CD1c-positive myeloid dendritic cell (primary cell): ENCODE results near the gene NXN.
"Not testable (repeated sequence)": the region's sequence is repeated elsewhere in the genome, so short reads cannot be mapped to it uniquely, and the experiment has no call there.

Experiments used
- DNase-seq: peaks from one replicate; pipeline ENCODE4 v3.0.0-alpha.2; 2016; ENCODE audit errors: extremely low spot score

The NXN gene

GRCh38 chr17:1006054-1006453 is 26.5 kb upstream of the NXN start:
- no peak for DNase-seq

- no peak for DNase-seq
Measured at GRCh38 chr17:1005361-1005946, 25.9 kb upstream of the NXN start.

- no peak for DNase-seq
Measured at GRCh38 chr17:1004769-1005295, 25.3 kb upstream of the NXN start.

GRCh38 chr17:1003972-1004768 is 24.6 kb upstream of the NXN start:
- no peak for DNase-seq

- no peak for DNase-seq
Measured at GRCh38 chr17:1003633-1003971, 24.0 kb upstream of the NXN start.

GRCh38 chr17:1002771-1003555 is 23.4 kb upstream of the NXN start:
- DNase-seq: no peak

- DNase-seq: no peak
Measured at GRCh38 chr17:1002412-1002753, 22.8 kb upstream of the NXN start.

- DNase-seq: no peak
Measured at GRCh38 chr17:1001640-1002411, 22.2 kb upstream of the NXN start.

GRCh38 chr17:1000597-1001461 is 21.3 kb upstream of the NXN start:
- no peak for DNase-seq

- no peak for DNase-seq
Measured at GRCh38 chr17:998111-998510, 18.5 kb upstream of the NXN start.

- DNase-seq: peak; percentile 98
Measured at GRCh38 chr17:996554-997344, 17.2 kb upstream of the NXN start, which contains the start of gene TIMM22. Gene TIMM22, plus strand, starts transcription at chr17:997129. Its CDS starts 14 bp downstream, at chr17:997143.

- not testable (repeated sequence) for DNase-seq
Measured at GRCh38 chr17:995324-995723, 15.7 kb upstream of the NXN start.

GRCh38 chr17:992933-993332 is 13.4 kb upstream of the NXN start:
- DNase-seq: no peak

GRCh38 chr17:988561-988960 is 9.0 kb upstream of the NXN start:
- DNase-seq: no peak

- no peak for DNase-seq
Measured at GRCh38 chr17:987931-988330, 8.4 kb upstream of the NXN start.

GRCh38 chr17:986322-986929 is 6.8 kb upstream of the NXN start:
- no peak for DNase-seq

- DNase-seq: no peak
Measured at GRCh38 chr17:983921-984320, 4.3 kb upstream of the NXN start.

- DNase-seq: no peak
Measured at GRCh38 chr17:981292-981658, 1.7 kb upstream of the NXN start.

- DNase-seq: peak; percentile 92
Measured at GRCh38 chr17:980406-981291, 1.1 kb upstream of the NXN start.
